ENCODE results near the gene LXN.

DNA sequence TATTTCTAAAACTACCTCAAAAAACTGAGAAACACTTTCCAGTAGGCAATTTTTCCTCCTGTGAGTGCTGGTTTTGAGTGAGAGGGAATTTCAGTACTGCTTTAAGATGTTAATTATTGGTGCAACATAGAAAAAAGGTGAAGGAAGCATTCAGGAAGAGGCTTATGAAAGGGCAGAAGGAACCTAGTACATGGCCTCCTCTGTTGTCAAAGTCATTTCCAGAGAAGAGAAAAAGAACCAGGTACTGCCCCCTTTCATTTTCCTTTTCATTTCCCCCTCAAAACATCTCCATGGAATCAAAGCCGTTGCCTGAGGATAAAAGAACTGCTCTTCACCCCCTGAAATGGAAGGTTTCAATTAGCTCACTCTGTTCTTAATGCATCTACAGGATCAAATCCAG lies 40.0 kb upstream of the LXN start:
- no peak for TF ChIP-seq SUZ12 (IDR thresholded peaks at IDR 0.05; ENCODE audit: extremely low read depth, insufficient read depth, insufficient read length)
- no peak for TF ChIP-seq YY1 (IDR thresholded peaks at IDR 0.05; ENCODE audit: insufficient read depth, insufficient read length)
- TF ChIP-seq ZNF274 (IDR thresholded peaks at IDR 0.05; ENCODE audit: low read depth, low read length) = no peak

All from NT2/D1 (cell line).